OCI-LY7 (cell line): Measurements from ENCODE around the gene SLC44A4. TPM values are rescaled to one million over a fixed set of nuclear protein-coding genes. Genes with fewer than 3 reads are reported as not detected.
"Not testable (repeated sequence)": the region's sequence is repeated elsewhere in the genome, so short reads cannot be mapped to it uniquely, and the experiment has no call there.

ENCODE experiments used
- BruUV-seq: library from RNA; stranded (reverse); fragments of 400-500 nt; replicated peaks from 2 replicates; lab custom pipeline; 2021; lab: Mats Ljungman, UMichigan
- CTCF ChIA-PET: fragments of 300-600 bp; sonication (Branson Sonifier 250); formaldehyde crosslinking; loops from one replicate; lab custom pipeline; 2022; ENCODE audit warnings: antibody characterized with exemption; ENCODE audit not compliant: unreplicated experiment; lab: Charles Lee
- POLR2A ChIA-PET: fragments of 300-600 bp; sonication (Branson Sonifier 250); formaldehyde crosslinking; loops from one replicate; lab custom pipeline; 2022; ENCODE audit warnings: antibody characterized with exemption; lab: Charles Lee
- DNase-seq: peaks from one replicate; pipeline ENCODE4 v3.0.0-alpha.2; 2015; ENCODE audit warnings: low spot score
- H2AFZ ChIP-seq: fragments of 200-600 bp; sonication (generic), shearing (Covaris generic); 2 replicates; pipeline ENCODE4 v1.6.1; 2014; ENCODE audit warnings: mild to moderate bottlenecking, antibody characterized with exemption, low read length, moderate library complexity
- H3K27ac ChIP-seq: fragments of 200-600 bp; sonication (generic); 2 replicates; pipeline ENCODE4 v1.5.1; 2014; ENCODE audit warnings: mixed run types, low read depth, mild to moderate bottlenecking, moderate library complexity, low read length, inconsistent platforms; ENCODE audit not compliant: poor library complexity, severe bottlenecking
- H3K36me3 ChIP-seq: fragments of 200-600 bp; sonication (generic); 2 replicates; pipeline ENCODE4 v1.6.1; 2014; ENCODE audit warnings: mild to moderate bottlenecking, antibody characterized with exemption, low read length, moderate library complexity, mixed read lengths; ENCODE audit not compliant: insufficient read depth
- H3K4me1 ChIP-seq: fragments of 200-600 bp; sonication (generic); 2 replicates; pipeline ENCODE4 v1.5.1; 2014; ENCODE audit warnings: mild to moderate bottlenecking, low read length; ENCODE audit not compliant: insufficient read depth, poor library complexity, severe bottlenecking
- H3K4me2 ChIP-seq: fragments of 200-600 bp; sonication (generic); 2 replicates; pipeline ENCODE4 v1.6.1; 2014; ENCODE audit warnings: mild to moderate bottlenecking, low read length
- H3K4me3 ChIP-seq: fragments of 200-600 bp; sonication (generic); 2 replicates; pipeline ENCODE4 v1.5.1; 2014; ENCODE audit warnings: mild to moderate bottlenecking, low read depth, low read length; ENCODE audit not compliant: poor library complexity, severe bottlenecking
- H3K79me2 ChIP-seq: fragments of 200-600 bp; sonication (generic); 2 replicates; pipeline ENCODE4 v1.6.1; 2016; ENCODE audit warnings: low read depth, mild to moderate bottlenecking, low read length, moderate library complexity, mixed read lengths; ENCODE audit not compliant: insufficient read depth
- H3K9me2 ChIP-seq: fragments of 200-600 bp; sonication (generic); 2 replicates; pipeline ENCODE4 v1.6.1; 2016; ENCODE audit warnings: mild to moderate bottlenecking, low read length, mixed read lengths; ENCODE audit not compliant: insufficient read depth
- H3K9me3 ChIP-seq: fragments of 200-600 bp; sonication (generic); 2 replicates; pipeline ENCODE4 v1.6.1; 2014; ENCODE audit warnings: mild to moderate bottlenecking, mixed run types, low read length, mixed read lengths
- H4K20me1 ChIP-seq: fragments of 200-600 bp; sonication (generic); 2 replicates; pipeline ENCODE4 v1.6.1; 2014; ENCODE audit warnings: mild to moderate bottlenecking, antibody characterized with exemption, low read length, moderate library complexity, mixed read lengths; ENCODE audit not compliant: insufficient read depth
- CTCF ChIP-seq: fragments of 200-600 bp; sonication (generic); conservative IDR thresholded peaks from 2 replicates; pipeline ENCODE4 v1.5.1; 2014; ENCODE audit warnings: mild to moderate bottlenecking, antibody characterized with exemption, low read length, moderate library complexity, mixed read lengths
- EZH2phosphoT487 ChIP-seq: fragments of 200-600 bp; sonication (generic); IDR thresholded peaks from 2 replicates; pipeline ENCODE4 v1.6.1; 2018; ENCODE audit warnings: low read depth, borderline replicate concordance, mild to moderate bottlenecking, mixed run types, antibody characterized with exemption, low read length, moderate library complexity, mixed read lengths
- intact Hi-C: fragments of 100-400 bp; cut with micrococcal nuclease; formaldehyde crosslinking; loops from one replicate; pipeline ENCODE4 v1.10.0; 2022; ENCODE audit not compliant: unreplicated experiment
- total RNA-seq, 2 experiments: library from RNA; depleted of rRNA in 1 of 2; stranded (reverse); fragments of >200 nt in 1 of 2; shearing (Covaris generic) in 1 of 2; gene quantifications; 2 replicates each; pipeline ENCODE4 v1.2.3, GENCODE V29; 2014 to 2022

Gene SLC44A4
- total RNA-seq, 2 experiments from 2014 or later = not detected

- Histone ChIP-seq H3K36me3 (no peaks in the 10 kb centered on the region), H3K27ac (no peak overlapping the region), H3K79me2 (no peaks in the 10 kb centered on the region), H3K4me1 (peaks cover 20% of the 10 kb centered on the region), H2AFZ (no peak overlapping the region), H3K4me3 (no peak overlapping the region), H3K4me2 (peak overlapping the region; percentile 74; the same call in 1 of the 2 replicates), H3K9me3 (no peaks in the 10 kb centered on the region), H4K20me1 (no peaks in the 10 kb centered on the region), H3K9me2 (no peaks in the 10 kb centered on the region)
- TF ChIP-seq CTCF = no peak
- no peak for TF ChIP-seq EZH2phosphoT487
- no peak for DNase-seq
- POLR2A ChIA-PET = interaction anchor here (0.7 kb wide), 1 partner anchor 9 kb away, joined by 5 read pairs; no protein-coding TSS in a partner anchor
- intact Hi-C loops = no loop called here
- BruUV-seq = no TSS peak
- CTCF ChIA-PET = no interaction called here
These were observed 13.3 kb downstream of the SLC44A4 start for GRCh38 chr6:31865205-31866118.

DNA sequence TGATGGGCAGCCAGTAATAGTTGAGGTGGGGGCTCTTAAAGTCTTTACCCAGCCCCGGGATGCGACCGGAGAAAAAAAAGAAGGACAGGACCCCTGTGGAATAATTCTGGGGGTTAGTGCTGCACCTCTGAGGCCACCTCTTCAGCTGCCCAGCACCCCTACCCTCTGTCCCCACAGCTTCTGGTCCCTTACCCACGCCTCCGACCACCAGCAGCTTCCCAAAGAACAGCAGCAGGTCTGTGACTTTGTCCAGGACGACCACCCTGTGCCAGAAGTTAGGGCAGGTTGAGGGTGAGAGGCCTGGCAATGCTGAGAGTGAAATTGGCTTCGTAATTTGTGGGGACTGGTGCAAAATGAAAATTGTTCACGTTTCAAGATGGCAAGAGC lies 14.0 kb downstream of the SLC44A4 start:
- peak overlapping the region; percentile 74 for H3K4me2 ChIP-seq
- BruUV-seq = no TSS peak
- intact Hi-C loops = no loop called here
- H3K4me1 ChIP-seq = peaks cover 20% of the 10 kb centered on the region
- peak overlapping the region; percentile 73 for H3K4me3 ChIP-seq
- no peak overlapping the region for H2AFZ ChIP-seq
- H4K20me1 ChIP-seq = no peaks in the 10 kb centered on the region
- H3K27ac ChIP-seq = no peak overlapping the region
- TF ChIP-seq CTCF (no peak), EZH2phosphoT487 (no peak)
- no peak for DNase-seq
- no peaks in the 10 kb centered on the region for H3K9me2 ChIP-seq
- H3K9me3 ChIP-seq = no peaks in the 10 kb centered on the region
- no peaks in the 10 kb centered on the region for H3K36me3 ChIP-seq
- ChIA-PET CTCF (no interaction called here), POLR2A (no interaction called here)
- no peaks in the 10 kb centered on the region for H3K79me2 ChIP-seq

GRCh38 chr6:31864123-31864562 lies 14.7 kb downstream of the SLC44A4 start:
- H3K9me3 ChIP-seq = not testable (repeated sequence)
- peak overlapping the region; percentile 74 for H3K27ac ChIP-seq

More at GRCh38 chr6:31864123-31864562, 14.7 kb downstream of the SLC44A4 start:
- H3K79me2 ChIP-seq, H3K36me3 ChIP-seq, H3K9me2 ChIP-seq, DNase-seq, BruUV-seq, intact Hi-C loops, H4K20me1 ChIP-seq: not testable (repeated sequence)
- peak overlapping the region; percentile 74 for H3K4me2 ChIP-seq
- peaks cover 20% of the 10 kb centered on the region for H3K4me1 ChIP-seq
- ChIA-PET POLR2A (interaction anchor here (0.6 to 0.7 kb wide), 2 partner anchors 9 to 968 kb away, joined by 3 read pairs; no protein-coding TSS in a partner anchor), CTCF (interaction anchor here (0.6 kb wide), 1 partner anchor 183 kb away, joined by 4 read pairs; no protein-coding TSS in a partner anchor)
- H3K4me3 ChIP-seq = peak overlapping the region; percentile 73
- peak overlapping the region; percentile 76; the same call in 1 of the 2 replicates for H2AFZ ChIP-seq
